M059J (cell line): Measurements from ENCODE around the gene FTSJ3. TPM values are rescaled to one million over a fixed set of nuclear protein-coding genes. Genes with fewer than 3 reads are reported as not detected.
A peak's percentile ranks its signal among the peaks of the same experiment; 100 is the strongest.

ENCODE experiments used
- DNase-seq: peaks from one replicate; pipeline ENCODE4 v3.0.0-alpha.2; 2012; ENCODE audit warnings: low read depth
- total RNA-seq: library from RNA; depleted of rRNA; stranded (reverse); fragments of >200 nt; shearing (Covaris generic); gene quantifications from 2 replicates; pipeline ENCODE4 v1.2.3, GENCODE V29; 2014; rRNA removed

Gene FTSJ3
- total RNA-seq, 1 experiment from 2014 or later, result 59.4 TPM

DNA sequence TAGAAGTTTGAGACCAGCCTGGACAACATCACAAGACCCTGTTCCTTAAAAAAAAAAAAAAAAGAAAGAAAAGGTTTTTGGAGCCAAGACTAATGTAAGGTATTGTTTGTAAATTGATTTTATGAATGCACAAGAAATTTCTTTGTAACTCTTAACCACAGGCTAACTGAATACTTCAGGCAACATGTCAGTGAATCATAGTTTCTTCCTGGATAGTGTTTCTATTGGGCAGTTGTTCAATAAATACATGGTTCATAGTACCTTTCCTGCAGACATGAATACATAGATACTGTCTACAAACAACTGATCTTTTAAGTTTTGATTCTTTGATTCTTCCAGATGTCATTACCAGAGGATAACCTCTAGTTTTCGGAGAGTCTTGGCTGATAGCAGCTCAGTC is 41.9 kb downstream of the FTSJ3 start:
- peak; percentile 58 for DNase-seq

DNA sequence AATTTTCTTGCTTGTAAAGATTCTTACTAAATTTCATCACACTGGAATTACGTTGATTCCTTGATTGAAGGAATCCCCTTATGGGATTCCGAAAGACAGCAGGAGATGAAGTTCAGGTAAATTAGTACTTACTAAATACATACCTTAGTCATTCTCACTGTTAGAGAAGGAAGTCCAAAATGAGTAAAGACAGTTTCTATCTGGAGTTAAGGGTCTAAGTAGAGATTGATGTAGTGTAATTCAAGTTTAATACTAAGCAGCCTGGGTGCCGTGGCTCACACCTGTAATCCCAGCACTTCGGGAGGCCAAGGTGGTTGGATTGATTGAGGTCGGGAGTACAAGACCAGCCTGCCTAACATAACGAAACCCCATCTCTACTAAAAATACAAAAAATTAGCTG is 43.9 kb downstream of the FTSJ3 start:
- no peak for DNase-seq

DNA sequence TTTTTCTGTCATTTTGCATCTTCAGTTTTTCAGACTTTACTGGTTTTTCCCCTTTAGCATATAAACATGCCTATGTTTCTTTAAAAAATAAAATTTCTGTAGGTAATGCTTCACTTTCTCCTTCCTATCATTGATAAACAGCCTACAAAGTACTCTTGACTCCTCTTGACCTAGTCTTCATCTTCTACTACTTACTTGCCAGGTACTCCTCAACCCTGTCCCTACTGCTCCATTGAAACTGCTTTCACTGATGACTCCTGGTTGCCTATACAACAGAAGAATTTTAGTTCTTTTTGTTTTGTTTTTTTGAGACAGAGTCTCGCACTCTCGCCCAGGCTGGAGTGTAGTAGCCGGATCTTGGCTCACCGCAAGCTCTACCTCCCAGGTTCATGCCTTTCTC is 46.5 kb downstream of the FTSJ3 start:
- no peak for DNase-seq

DNA sequence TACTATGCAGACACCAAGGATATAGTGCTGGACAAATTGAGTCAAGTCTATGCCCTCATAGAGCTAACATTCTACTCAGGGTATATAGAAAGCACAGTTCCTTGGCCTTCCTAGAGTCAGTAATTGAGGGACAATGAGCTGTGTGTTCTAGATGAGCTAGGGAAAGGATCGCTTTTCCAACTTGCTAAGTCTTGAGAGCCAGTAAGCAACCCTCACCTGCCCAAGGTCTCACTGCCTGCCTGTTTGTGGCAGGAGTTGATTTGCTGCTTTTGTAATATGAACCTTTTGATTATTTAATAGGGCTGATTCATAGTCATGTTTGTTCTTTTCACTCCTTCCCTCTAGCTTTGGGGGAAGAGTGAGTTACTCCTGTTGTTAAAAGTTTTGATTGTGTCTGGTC is 47.0 kb downstream of the FTSJ3 start:
- peak; percentile 77 for DNase-seq

- no peak for DNase-seq
Observed at GRCh38 chr17:63775420-63775819, 52.0 kb downstream of the FTSJ3 start.

GRCh38 chr17:63774969-63775265 is 52.5 kb downstream of the FTSJ3 start:
- DNase-seq, result peak; percentile 18

DNA sequence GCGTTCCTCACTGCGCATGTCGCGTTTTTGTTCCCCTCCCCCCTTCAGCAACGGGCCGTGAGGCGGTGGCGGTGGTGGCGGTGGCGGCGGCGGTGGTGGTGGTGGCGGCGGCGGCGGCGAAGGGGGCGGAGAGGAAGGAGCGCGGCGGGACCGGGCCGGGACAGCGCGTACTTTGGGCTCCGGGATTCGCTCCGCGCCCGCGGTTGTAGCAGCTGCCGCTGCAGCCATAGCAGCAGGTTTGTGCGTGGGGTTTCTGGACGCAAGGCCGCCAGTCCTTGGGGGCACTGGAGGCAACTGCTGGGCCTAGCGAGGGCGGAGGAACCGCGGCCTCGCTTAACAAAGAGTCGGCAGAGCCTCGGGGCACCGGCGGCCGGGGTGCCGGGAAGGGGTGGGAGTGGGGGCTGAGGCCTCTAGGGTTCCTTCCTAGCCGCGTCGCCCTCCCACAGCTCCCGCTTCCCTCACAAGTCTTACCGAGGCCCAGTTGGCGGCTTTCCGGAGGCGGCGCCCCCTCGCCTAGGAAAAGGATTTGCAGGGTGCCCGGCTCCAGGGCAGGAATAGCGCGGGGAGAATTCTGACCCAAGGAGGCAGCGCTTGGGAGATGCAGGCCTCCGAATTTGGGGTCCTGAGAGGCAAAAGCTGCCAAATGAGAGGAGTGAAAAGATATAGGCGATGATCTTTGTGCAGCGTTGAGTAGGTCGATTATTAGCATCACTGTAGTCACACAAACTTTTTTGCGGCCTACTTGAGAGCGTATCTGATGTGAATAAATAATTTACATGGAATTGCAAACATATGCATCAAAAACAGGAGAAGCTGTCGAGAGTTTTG is 53.1 kb downstream of the FTSJ3 start, which contains the start of gene DDX42:
Gene DDX42, plus strand, starts transcription at position 30 of the 828 bp plus-strand sequence. CDS start 12,880 bp downstream, outside the sequence.
- peak; percentile 60 for DNase-seq

- peak; percentile 99 for DNase-seq
Observed at GRCh38 chr17:63773272-63774140, 54.0 kb downstream of the FTSJ3 start, which contains the start of gene CCDC47. Gene CCDC47 (minus strand): TSS chr17:63773597. CDS start chr17:63766175, 7,422 bp downstream.

DNA sequence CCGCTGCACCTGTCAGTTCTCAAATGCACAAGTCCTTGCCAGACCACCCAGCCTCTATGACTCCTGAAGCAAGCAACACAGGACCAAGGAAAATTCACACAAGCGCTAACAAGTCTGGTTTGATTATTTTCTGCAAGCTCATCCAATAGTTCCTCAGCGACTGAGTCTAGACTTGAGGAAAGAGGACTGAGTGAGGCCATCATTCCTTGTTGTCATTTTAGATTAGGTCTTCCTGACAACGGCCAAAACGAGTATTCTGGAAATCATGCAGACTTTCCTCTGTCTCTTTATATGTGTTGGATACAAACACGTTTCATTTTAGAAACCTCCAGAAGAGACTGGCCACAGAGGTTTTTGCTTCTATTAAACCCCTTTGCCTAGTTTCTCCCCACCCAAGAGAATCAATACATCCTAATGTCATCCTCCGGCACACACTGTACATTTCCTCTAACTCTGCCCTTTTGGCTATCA is 54.6 kb downstream of the FTSJ3 start:
- DNase-seq, result peak; percentile 24

Other genes starting within 250 kb of the FTSJ3 start
- gene TACO1, start 226.8 kb downstream of the FTSJ3 start, total RNA-seq, result 19.6 and 26.7 TPM in 2 replicates
- gene MAP3K3, start 205.2 kb downstream of the FTSJ3 start, total RNA-seq, result 15.8 and 24.0 TPM in 2 replicates
- gene LIMD2, start 127.5 kb downstream of the FTSJ3 start, total RNA-seq, result 4.3 and 6.8 TPM in 2 replicates
- 15.2 and 18.3 TPM in 2 replicates for gene STRADA, start 85.9 kb downstream of the FTSJ3 start, total RNA-seq
- 46.2 and 64.1 TPM in 2 replicates for gene CCDC47, start 54.1 kb downstream of the FTSJ3 start, total RNA-seq
- gene DDX42, start 53.5 kb downstream of the FTSJ3 start, total RNA-seq, result 27.7 and 35.2 TPM in 2 replicates
- 38.3 and 47.6 TPM in 2 replicates for gene PSMC5, start 232 bp downstream of the FTSJ3 start, total RNA-seq
- gene SMARCD2, start 15.0 kb upstream of the FTSJ3 start, total RNA-seq, result 64.5 and 81.1 TPM in 2 replicates
- gene CSH2, start 46.0 kb upstream of the FTSJ3 start, total RNA-seq, result not detected in 2 replicates
- gene GH2, start 54.3 kb upstream of the FTSJ3 start, total RNA-seq, result not detected in 2 replicates
- gene CSH1, start 68.9 kb upstream of the FTSJ3 start, total RNA-seq, result not detected in 2 replicates
- not detected in 2 replicates for gene CSHL1, start 83.6 kb upstream of the FTSJ3 start, total RNA-seq
- gene GH1, start 91.2 kb upstream of the FTSJ3 start, total RNA-seq, result not detected in 2 replicates
- 0.27 and 0.54 TPM in 2 replicates for gene CD79B, start 104.7 kb upstream of the FTSJ3 start, total RNA-seq
- gene SCN4A, start 145.3 kb upstream of the FTSJ3 start, total RNA-seq, result not detected in 2 replicates
- gene PRR29, start 170.7 kb upstream of the FTSJ3 start, total RNA-seq, result 0.05 TPM in 1 of 2 replicates, not detected in the other
- gene ICAM2, start 193.0 kb upstream of the FTSJ3 start, total RNA-seq, result 0.84 and 1.0 TPM in 2 replicates